GM21528 (cell line): ENCODE data around the gene PRKG1.

Experiments used
- ATAC-seq: cut with Tn5 transposase; IDR thresholded peaks from one replicate; pipeline ENCODE4 v1.9.1; 2021; ENCODE audit warnings: mild to moderate bottlenecking, moderate library complexity; ENCODE audit not compliant: unreplicated experiment, low FRiP score

Gene PRKG1

GRCh38 chr10:51215951-51216834 is 141.9 kb downstream of the PRKG1 start:
- ATAC-seq = no peak

- ATAC-seq = no peak
Measured at GRCh38 chr10:51217505-51217904, 143.2 kb downstream of the PRKG1 start.

DNA sequence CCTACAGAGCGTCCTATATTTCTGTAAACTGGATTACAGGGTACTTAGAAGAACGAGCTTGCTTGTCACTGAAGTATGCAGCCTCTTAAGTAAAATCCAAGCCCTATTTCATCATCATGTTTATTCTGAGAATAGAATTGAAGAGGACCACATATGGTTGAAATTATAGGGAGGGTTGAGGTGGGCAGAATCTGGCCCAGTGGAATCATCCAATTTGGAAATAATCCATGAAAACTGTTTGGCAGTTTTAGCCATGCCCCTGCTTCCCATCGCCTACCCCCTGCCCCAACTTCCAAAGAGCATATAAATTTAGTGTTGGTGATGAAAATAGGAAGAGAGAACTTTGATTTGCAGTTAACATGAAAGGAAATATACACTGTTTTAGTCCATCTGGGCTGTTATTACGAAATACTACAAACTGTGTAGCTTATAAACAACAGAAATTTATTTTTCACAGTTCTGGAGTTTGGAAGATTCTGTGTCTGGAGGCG is 150.4 kb downstream of the PRKG1 start:
- ATAC-seq = no peak

DNA sequence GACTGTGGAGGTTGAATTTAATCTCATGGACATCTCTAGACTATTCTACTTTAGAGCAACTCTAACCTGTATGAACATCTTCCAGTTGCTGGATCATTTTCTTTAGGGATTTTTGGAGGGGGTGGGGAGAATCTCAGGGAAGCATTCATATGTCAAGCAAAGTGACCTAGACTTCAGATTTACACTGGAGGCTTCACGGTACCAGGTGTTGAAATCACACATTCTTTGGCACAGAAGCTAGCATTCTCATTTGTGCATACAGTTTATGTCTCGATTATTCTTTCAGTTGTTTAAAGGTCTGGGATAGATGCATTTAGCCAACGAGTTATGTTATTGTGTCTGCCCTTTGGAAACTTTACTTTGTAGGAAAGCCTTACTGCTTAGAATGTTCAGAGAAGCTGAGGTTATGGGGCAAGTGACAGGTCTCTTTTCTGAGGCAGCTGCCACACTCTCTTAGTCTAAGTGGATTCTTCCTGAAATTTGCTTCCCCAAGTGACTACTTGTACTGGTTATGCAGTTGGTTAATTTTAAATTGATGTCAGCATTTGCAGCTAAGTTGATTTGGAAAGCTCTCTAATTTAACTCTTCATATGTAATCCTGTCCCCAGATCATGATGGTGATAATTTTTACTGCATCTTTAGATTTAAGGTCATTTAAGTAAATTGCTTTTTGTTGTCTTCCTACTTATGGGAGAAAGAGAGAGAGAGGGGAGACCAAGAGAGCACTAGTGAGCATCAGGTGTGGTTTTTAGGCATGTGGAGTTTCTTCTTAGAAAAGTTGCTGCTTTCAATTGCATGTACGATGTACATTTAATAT is 153.8 kb downstream of the PRKG1 start:
- ATAC-seq = no peak

DNA sequence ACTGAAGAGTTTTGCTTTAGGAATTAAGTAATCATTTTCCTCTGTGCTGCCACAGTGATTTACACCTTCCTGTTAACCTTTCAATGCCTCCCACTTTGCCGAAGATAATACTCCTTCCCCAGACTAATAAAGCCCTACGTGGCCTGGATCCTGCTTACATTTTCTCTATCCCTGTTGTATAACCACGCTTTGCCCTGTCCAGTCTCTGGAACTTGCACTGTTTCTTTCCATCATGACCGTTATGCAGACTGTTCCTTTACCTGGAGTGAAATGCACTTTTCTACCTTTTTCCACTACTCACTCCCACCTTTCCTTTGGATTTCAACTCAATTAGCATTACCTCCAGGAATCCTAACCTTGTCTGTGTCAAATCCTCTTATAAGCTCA is 154.4 kb downstream of the PRKG1 start:
- no peak for ATAC-seq

DNA sequence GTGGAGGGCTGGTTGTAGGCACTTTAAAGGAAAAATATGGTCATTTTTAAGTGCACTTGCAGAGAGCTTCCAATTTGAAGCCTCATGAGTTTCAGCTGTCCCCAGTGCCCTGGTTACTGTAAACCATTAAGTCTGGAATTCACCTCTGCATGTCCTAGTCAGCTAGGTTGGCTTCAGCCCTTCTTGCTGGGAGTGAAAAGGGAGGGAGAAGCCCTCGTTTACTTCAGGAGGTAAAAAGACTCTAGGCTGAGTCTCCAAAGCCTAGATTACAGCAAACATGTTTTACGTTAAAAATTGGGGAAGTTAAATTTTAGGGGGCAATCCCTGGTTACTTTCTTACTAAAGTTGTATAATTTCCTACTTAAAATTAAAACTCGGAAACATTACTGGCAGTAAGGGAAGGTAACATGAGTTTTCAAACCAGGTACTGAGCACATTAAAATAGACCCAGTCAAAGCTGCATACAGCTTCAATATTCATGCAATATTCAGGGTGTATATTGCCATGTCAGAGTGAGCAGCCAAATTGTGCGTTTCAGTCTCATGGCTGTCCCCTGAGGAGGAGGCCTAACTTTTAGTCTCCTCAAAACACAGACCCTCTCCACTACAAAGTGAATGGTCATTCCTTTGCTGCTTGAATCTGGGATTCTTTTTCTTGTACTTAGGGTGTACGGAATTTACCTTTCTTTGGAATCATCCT is 156.7 kb downstream of the PRKG1 start:
- no peak for ATAC-seq

DNA sequence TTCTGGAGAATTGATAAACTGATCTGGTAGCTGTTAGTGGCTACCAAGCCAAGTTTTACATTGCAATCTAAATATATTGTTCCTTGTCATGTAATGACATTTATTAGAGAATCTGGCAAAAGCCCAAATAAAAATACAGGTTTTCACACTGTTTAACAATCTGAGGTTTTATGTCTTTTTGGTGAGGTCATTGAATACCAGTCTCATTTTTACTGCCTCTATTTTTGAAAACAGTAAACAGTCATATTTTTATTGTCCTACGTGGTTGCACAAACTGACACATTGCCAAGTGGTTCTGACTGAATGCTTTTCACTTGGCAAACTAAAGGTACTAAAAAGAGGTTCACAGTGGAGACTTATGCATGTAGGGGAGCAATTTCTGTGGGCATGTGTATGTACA is 157.5 kb downstream of the PRKG1 start:
- no peak for ATAC-seq

DNA sequence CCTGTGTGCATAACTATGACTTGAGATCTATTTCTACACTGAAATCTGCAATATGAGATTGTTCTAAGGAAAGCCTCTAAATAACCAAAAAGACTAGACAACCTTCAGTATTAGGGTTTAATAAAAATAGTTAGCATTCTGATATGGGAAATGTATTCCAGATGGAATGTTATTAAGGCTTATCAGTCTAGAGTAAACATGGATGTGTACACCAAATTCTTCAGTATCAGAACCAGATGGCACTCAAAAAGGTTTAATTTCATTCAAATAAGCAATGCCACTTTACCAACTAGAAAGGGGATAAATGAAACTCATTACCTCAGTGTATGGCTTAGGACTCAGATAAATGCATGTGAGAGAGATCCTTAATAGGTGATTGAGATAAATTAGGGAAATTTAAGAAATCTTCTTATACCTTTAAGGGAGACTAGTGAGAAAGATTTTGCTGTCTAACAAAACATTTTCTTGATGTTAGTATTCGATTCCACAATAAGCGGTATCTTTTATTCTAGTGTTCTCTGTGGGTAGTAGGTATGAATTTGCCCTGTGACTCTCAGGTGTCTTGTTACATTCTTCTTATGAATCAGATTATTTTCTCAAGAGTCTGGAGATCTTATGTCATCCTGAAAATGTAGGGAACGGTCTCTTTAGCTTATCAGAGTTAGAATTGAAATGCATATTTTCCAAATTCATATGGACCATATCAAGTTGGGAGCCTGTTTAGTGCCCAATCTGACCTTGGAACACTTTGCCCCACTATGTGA is 159.2 kb downstream of the PRKG1 start:
- no peak for ATAC-seq

- no peak for ATAC-seq
Measured at GRCh38 chr10:51235865-51236264, 161.6 kb downstream of the PRKG1 start.

DNA sequence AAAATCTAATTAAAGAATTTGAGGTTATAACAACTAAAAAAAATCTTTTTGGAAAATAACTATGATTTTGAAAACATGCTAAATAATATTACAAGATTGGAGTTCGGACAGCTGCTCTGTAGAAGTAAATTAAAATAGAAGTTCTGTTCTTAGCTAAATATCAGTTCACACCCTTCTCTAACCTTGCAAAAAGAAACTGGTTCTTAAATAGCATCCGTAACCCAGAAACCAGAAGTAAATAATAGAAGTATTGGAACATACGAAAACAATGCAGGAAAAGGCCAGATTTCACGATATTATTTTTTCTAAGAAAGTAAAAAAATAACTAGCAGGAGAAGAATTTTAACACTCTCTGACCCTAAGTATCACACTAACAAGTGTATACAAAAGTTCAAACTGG is 164.7 kb downstream of the PRKG1 start:
- ATAC-seq = no peak

DNA sequence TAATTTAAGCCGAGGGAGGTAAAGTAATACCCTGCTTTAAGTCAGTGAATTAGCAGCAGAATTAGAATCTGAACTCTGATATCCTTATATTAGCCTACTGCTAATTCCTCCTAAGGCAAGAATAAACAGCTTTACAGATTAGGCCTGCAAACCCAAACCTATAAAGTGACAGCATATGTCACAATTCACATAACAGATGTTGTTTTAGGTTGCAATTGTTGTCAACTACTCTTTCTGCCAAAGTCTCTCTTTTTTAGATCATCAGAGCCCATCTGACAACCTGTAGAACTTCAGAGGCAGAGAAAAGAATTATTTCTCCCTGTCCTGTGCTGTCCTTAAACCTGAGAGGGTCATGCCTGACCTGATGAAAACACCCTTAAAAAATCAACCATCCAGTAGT is 167.2 kb downstream of the PRKG1 start:
- ATAC-seq = no peak

- ATAC-seq = no peak
Measured at GRCh38 chr10:51242393-51242792, 168.1 kb downstream of the PRKG1 start.

- ATAC-seq = no peak
Measured at GRCh38 chr10:51244309-51244708, 170.0 kb downstream of the PRKG1 start.

DNA sequence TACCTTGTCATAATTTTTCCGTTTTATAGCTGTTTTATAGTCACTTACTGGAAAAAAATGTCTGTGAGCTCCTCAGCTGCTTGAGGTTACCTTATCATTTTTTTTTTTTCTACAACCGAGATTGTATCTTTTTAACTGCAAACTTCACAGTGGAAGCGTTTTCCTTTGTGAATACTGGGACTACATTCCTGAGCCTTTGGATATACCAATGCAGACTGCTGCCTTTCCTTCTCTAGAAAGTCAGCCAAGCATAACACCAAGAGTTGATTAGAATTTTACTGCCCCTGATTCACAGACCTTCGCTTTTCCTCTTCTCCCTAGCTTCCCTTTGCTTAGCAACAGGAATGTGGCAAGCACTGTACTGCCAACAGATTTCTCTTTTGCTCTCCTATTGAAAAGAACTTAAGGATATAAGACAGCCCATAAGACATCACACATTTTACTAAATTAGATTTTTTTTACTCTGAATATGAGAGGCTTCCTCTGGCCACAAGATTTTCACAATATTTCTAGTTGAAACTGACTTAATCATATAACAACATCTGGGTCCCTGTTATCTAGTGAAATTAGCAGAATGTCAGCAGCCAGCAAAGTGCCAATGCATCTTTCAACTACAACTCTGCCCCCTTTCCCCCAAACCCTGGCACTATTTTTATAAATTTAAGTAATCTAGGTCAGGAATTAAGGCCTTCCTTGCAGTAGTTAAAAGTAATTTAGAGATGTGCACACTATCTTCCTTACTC is 170.6 kb downstream of the PRKG1 start:
- ATAC-seq = no peak

- ATAC-seq = no peak
Measured at GRCh38 chr10:51246156-51246555, 171.9 kb downstream of the PRKG1 start.

- ATAC-seq = no peak
Measured at GRCh38 chr10:51250278-51250920, 176.1 kb downstream of the PRKG1 start.

DNA sequence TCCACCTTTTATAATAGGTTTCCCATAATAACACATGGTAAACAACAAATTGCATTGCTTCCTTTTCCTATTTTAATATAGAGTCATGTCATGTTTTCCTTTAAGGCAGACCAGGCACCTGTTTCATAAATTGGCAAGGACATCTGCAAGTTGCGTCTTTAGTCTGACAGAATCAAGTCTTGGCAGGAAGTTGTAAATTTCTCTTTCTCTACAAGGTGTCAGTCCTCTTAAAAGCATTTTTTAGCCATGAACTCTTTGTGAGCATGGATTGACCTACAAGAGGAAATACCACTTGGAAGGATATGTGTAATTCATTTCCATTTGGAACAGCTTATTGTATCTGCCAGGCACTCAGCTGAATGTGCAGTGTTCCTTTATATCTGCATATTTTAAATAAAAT is 176.8 kb downstream of the PRKG1 start:
- no peak for ATAC-seq

DNA sequence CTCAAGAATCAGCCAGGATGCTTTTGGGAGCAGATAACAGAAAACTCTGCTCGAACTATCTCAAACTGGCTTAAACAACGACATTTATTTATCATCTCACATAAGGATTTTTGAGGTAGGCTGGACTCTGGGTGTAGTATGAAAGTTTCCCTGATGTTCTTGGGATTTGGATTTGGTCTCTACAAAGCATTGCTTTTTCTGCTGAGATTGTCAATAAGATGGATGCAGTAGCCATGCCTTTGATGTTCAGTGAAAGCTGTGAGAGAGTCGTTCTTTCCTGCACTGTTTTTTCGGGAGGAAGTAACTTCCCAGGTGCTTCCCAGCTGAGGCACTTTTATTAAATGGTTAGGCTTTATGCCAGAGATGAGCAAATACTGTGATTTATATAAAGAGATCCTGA is 181.1 kb downstream of the PRKG1 start:
- no peak for ATAC-seq
